AG09309 (cell line): ENCODE results near the gene PAXX.

Source experiments
- DNase-seq: peaks from one replicate; pipeline ENCODE4 v3.0.0-alpha.2; 2010; ENCODE audit warnings: low read depth
- H3K4me3 ChIP-seq: 2 replicates; pipeline ENCODE4 v1.5.1; 2011; ENCODE audit warnings: mild to moderate bottlenecking, low read depth, low read length, moderate library complexity; ENCODE audit not compliant: control insufficient read depth
- CTCF ChIP-seq: IDR thresholded peaks from 2 replicates; pipeline ENCODE4 v1.5.1; 2011; ENCODE audit warnings: mild to moderate bottlenecking, low read depth, low read length, inconsistent platforms; ENCODE audit not compliant: insufficient read depth, control insufficient read depth; ENCODE audit errors: missing control alignments

Gene PAXX

GRCh38 chr9:136995772-136996311 lies 3.6 kb downstream of the PAXX start:
- H3K4me3 ChIP-seq = no peak overlapping the region
- TF ChIP-seq CTCF = no peak
- no peak for DNase-seq

- DNase-seq = no peak
- no peak within 1 kb of the TSS for H3K4me3 ChIP-seq
- TF ChIP-seq CTCF = no peak
Measured at GRCh38 chr9:136996361-136997292, 4.4 kb downstream of the PAXX start, which contains the start of gene CLIC3. Gene CLIC3, minus strand, starts transcription at chr9:136996568. Its CDS starts 25 bp downstream, at chr9:136996543.

GRCh38 chr9:136997371-136997770 lies 5.1 kb downstream of the PAXX start:
- DNase-seq = no peak
- no peak overlapping the region for H3K4me3 ChIP-seq
- no peak for TF ChIP-seq CTCF

GRCh38 chr9:136997830-136998234 lies 5.6 kb downstream of the PAXX start:
- DNase-seq = no peak
- no peak overlapping the region for H3K4me3 ChIP-seq
- no peak for TF ChIP-seq CTCF

GRCh38 chr9:137000177-137000930 lies 8.1 kb downstream of the PAXX start:
- TF ChIP-seq CTCF = no peak
- H3K4me3 ChIP-seq = no peak overlapping the region
- DNase-seq = peak; percentile 46

GRCh38 chr9:137001857-137002645 lies 9.8 kb downstream of the PAXX start:
- no peak for TF ChIP-seq CTCF
- H3K4me3 ChIP-seq = no peak overlapping the region
- DNase-seq = no peak
